ENCODE measurements around the gene ARHGAP15.

Gene ARHGAP15

DNA sequence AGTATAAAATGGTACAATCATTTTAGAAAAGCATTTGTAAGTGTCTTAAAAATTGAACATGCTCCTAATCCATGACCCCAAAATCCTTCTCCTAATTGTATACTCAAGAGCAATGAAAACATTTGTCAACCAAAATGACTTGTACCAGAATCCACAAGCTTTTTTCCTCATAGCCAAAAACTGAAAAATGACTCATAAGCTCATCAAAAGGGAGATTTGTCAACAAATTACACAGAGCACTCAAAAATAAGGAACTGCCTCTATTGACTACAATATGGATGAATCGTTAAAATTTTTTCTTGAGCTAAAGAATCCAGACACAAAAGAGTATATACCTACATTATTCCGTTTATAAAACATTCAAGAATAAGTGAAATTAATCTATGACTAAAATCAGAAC is 544.8 kb downstream of the ARHGAP15 start:
- H3K9me3 ChIP-seq (replicated peaks; ENCODE audit: insufficient read depth, low read length), result no peaks in the 10 kb centered on the region
- H4K20me1 ChIP-seq (ENCODE audit: insufficient read depth, low read length), result no peaks in the 10 kb centered on the region
- H3K27me3 ChIP-seq (replicated peaks; ENCODE audit: insufficient read depth, low read length), result no peaks in the 10 kb centered on the region
- no peak overlapping the region for H3K4me3 ChIP-seq (ENCODE audit: low read length)
- H3K9me2 ChIP-seq (replicated peaks; ENCODE audit: insufficient read depth, low read length), result no peaks in the 10 kb centered on the region
- H3K4me2 ChIP-seq (ENCODE audit: low read depth, low read length), result no peak overlapping the region
- no peaks in the 10 kb centered on the region for H3K4me1 ChIP-seq (ENCODE audit: low read length)
- no peaks in the 10 kb centered on the region for H3F3A ChIP-seq (ENCODE audit: insufficient read depth, low read length)
- no peak overlapping the region for H3K9ac ChIP-seq (ENCODE audit: low read length)
- TF ChIP-seq EZH2 (optimal IDR thresholded peaks at IDR 0.05; ENCODE audit: low read depth, low read length) (no peak), EZH2phosphoT487 (IDR thresholded peaks at IDR 0.05; ENCODE audit: low read length) (no peak)
- TF ChIP-seq, protein P1, sequence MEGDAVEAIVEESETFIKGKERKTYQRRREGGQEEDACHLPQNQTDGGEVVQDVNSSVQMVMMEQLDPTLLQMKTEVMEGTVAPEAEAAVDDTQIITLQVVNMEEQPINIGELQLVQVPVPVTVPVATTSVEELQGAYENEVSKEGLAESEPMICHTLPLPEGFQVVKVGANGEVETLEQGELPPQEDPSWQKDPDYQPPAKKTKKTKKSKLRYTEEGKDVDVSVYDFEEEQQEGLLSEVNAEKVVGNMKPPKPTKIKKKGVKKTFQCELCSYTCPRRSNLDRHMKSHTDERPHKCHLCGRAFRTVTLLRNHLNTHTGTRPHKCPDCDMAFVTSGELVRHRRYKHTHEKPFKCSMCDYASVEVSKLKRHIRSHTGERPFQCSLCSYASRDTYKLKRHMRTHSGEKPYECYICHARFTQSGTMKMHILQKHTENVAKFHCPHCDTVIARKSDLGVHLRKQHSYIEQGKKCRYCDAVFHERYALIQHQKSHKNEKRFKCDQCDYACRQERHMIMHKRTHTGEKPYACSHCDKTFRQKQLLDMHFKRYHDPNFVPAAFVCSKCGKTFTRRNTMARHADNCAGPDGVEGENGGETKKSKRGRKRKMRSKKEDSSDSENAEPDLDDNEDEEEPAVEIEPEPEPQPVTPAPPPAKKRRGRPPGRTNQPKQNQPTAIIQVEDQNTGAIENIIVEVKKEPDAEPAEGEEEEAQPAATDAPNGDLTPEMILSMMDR (IDR thresholded peaks at IDR 0.05; ENCODE audit: low read length), result no peak
- no peak overlapping the region for H3K27ac ChIP-seq (ENCODE audit: low read length)
- DNase-seq, result no peak
- H3K79me2 ChIP-seq (ENCODE audit: low read length), result no peaks in the 10 kb centered on the region
- H2AFZ ChIP-seq (ENCODE audit: low read length), result no peak overlapping the region
- no peaks in the 10 kb centered on the region for H3K36me3 ChIP-seq (replicated peaks; ENCODE audit: insufficient read depth, low read length)

DNA sequence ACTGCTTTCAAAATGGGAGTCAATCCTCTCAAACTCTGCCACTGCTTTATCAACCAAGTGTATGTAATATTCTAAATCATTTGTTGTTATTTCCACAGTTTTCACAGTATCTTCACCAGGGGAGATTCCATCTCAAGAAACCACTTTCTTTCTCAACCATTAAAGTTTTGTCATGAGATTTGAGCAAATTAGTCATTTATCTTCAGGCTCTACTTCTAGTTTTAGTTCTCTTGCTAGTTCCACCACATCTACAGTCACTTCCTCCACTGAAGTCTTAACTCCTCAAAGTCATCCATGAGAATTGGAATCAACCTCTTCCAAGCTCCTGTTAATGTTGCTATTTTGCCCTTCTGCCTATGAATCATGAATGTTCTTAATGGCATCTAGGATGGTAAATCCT is 545.8 kb downstream of the ARHGAP15 start:
- Histone ChIP-seq H3K4me3 (ENCODE audit: low read length) (no peak overlapping the region), H3K4me2 (ENCODE audit: low read depth, low read length) (no peak overlapping the region), H3K79me2 (ENCODE audit: low read length) (no peaks in the 10 kb centered on the region), H3K36me3 (replicated peaks; ENCODE audit: insufficient read depth, low read length) (no peaks in the 10 kb centered on the region), H2AFZ (ENCODE audit: low read length) (no peak overlapping the region), H3K9ac (ENCODE audit: low read length) (no peak overlapping the region), H3K27ac (ENCODE audit: low read length) (no peak overlapping the region), H3K9me3 (replicated peaks; ENCODE audit: insufficient read depth, low read length) (no peaks in the 10 kb centered on the region), H3K4me1 (ENCODE audit: low read length) (no peaks in the 10 kb centered on the region), H3F3A (ENCODE audit: insufficient read depth, low read length) (no peaks in the 10 kb centered on the region), H3K27me3 (replicated peaks; ENCODE audit: insufficient read depth, low read length) (no peaks in the 10 kb centered on the region), H4K20me1 (ENCODE audit: insufficient read depth, low read length) (no peaks in the 10 kb centered on the region), H3K9me2 (replicated peaks; ENCODE audit: insufficient read depth, low read length) (no peaks in the 10 kb centered on the region)
- TF ChIP-seq, protein P1 (IDR thresholded peaks at IDR 0.05; ENCODE audit: low read length), result no peak
- TF ChIP-seq EZH2phosphoT487 (IDR thresholded peaks at IDR 0.05; ENCODE audit: low read length), result no peak
- no peak for TF ChIP-seq EZH2 (optimal IDR thresholded peaks at IDR 0.05; ENCODE audit: low read depth, low read length)
- DNase-seq, result no peak

DNA sequence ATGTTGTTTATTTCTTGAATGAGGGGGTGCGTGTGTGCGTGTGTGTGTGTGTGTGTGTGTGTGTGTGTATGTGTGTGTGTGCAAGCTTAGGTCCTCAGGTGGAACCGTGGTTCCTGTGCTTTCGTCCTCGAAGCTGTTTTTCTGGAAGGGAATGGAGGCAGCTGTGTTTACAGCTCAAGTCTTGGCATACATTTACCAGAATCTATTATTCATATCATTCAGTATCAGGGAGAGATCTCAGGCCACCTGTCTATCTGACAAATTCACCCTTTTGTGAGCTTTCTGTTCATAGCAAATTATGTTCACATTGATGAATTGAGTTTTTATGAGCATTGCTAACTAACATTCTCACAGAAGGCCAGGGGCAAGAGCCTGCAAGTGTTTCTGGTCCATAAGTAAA is 550.4 kb downstream of the ARHGAP15 start:
- Histone ChIP-seq H2AFZ (ENCODE audit: low read length) (no peak overlapping the region), H3K4me3 (ENCODE audit: low read length) (no peak overlapping the region), H3K79me2 (ENCODE audit: low read length) (no peaks in the 10 kb centered on the region), H3K9ac (ENCODE audit: low read length) (no peak overlapping the region), H3K27ac (ENCODE audit: low read length) (no peak overlapping the region), H4K20me1 (ENCODE audit: insufficient read depth, low read length) (no peaks in the 10 kb centered on the region), H3K9me3 (replicated peaks; ENCODE audit: insufficient read depth, low read length) (no peaks in the 10 kb centered on the region), H3K27me3 (replicated peaks; ENCODE audit: insufficient read depth, low read length) (no peaks in the 10 kb centered on the region), H3K36me3 (replicated peaks; ENCODE audit: insufficient read depth, low read length) (no peaks in the 10 kb centered on the region), H3K9me2 (replicated peaks; ENCODE audit: insufficient read depth, low read length) (no peaks in the 10 kb centered on the region), H3K4me2 (ENCODE audit: low read depth, low read length) (no peak overlapping the region), H3F3A (ENCODE audit: insufficient read depth, low read length) (no peaks in the 10 kb centered on the region), H3K4me1 (ENCODE audit: low read length) (no peaks in the 10 kb centered on the region)
- TF ChIP-seq EZH2phosphoT487 (IDR thresholded peaks at IDR 0.05; ENCODE audit: low read length) (no peak), EZH2 (optimal IDR thresholded peaks at IDR 0.05; ENCODE audit: low read depth, low read length) (no peak)
- TF ChIP-seq, protein P1 (IDR thresholded peaks at IDR 0.05; ENCODE audit: low read length), result no peak
- no peak for DNase-seq

Measured in MM.1S (cell line).